H1 (cell line): ENCODE results near the gene SEC24C. TPM values are rescaled to one million over a fixed set of nuclear protein-coding genes. Genes with fewer than 3 reads are reported as not detected.

Experiments used
- CTCF ChIA-PET: fragments of 300-600 bp; sonication (Branson Sonifier 250); formaldehyde crosslinking; loops from one replicate; lab custom pipeline; 2021; ENCODE audit not compliant: partially characterized antibody; lab: Charles Lee
- POLR2A ChIA-PET: fragments of 300-600 bp; sonication (Branson Sonifier 250); formaldehyde crosslinking; loops from one replicate; lab custom pipeline; 2021; ENCODE audit warnings: inconsistent platforms; ENCODE audit not compliant: partially characterized antibody; lab: Charles Lee
- DNase-seq, 2 experiments: peaks; one replicate each; pipeline versions ENCODE4 v3.0.0 to v3.0.0-alpha.2; 2010 to 2022; ENCODE audit warnings: low spot score in 2 of 2, low read depth in 1 of 2, mixed read lengths in 1 of 2
- FAIRE-seq: peaks from 2 replicates; lab custom pipeline; 2011; peaks lifted over from hg19 to GRCh38; lab: Jason Lieb, UNC
- H2AFZ ChIP-seq: 2 replicates; pipeline ENCODE4 v1.8.1; 2012; ENCODE audit warnings: low read length, inconsistent platforms
- H2AK5ac ChIP-seq: 2 replicates; pipeline ENCODE4 v1.6.1; 2013; ENCODE audit warnings: low read depth, low read length
- H2BK120ac ChIP-seq: replicated peaks from 2 replicates; pipeline ENCODE3; 2013; ENCODE audit warnings: low read depth, low read length, inconsistent platforms
- H2BK12ac ChIP-seq: 2 replicates; pipeline ENCODE4 v1.6.1; 2013; ENCODE audit warnings: low read depth, low read length
- H2BK15ac ChIP-seq: 2 replicates; pipeline ENCODE4 v1.6.1; 2013; ENCODE audit warnings: low read length
- H2BK20ac ChIP-seq: 2 replicates; pipeline ENCODE4 v1.6.1; 2013; ENCODE audit warnings: low read length
- H2BK5ac ChIP-seq: 2 replicates; pipeline ENCODE4 v1.6.1; 2013; ENCODE audit warnings: low read depth, low read length
- H3K14ac ChIP-seq: 2 replicates; pipeline ENCODE4 v1.6.1; 2013; ENCODE audit warnings: inconsistent platforms; ENCODE audit not compliant: insufficient read length
- H3K18ac ChIP-seq: 2 replicates; pipeline ENCODE4 v1.6.1; 2013; ENCODE audit warnings: low read length; ENCODE audit errors: extremely low read depth
- H3K23ac ChIP-seq: 2 replicates; pipeline ENCODE4 v1.6.1; 2013; ENCODE audit warnings: inconsistent platforms; ENCODE audit not compliant: insufficient read length
- H3K23me2 ChIP-seq: 2 replicates; pipeline ENCODE4 v1.6.1; 2013; ENCODE audit warnings: low read depth, low read length
- H3K27ac ChIP-seq: 2 replicates; pipeline ENCODE4 v1.6.1; 2011; ENCODE audit warnings: low read depth, low read length, inconsistent platforms
- H3K27me3 ChIP-seq, 4 experiments: replicated peaks in 1 of 4; 1 replicate in 1 of 4; 2 replicates in 3 of 4; pipeline versions ENCODE4 v1.6.1 to v1.8.1; 2011 to 2013; ENCODE audit warnings: low read length in 3 of 4, mild to moderate bottlenecking in 3 of 4, inconsistent platforms in 2 of 4, mixed read lengths in 2 of 4, moderate library complexity in 1 of 4; ENCODE audit not compliant: control insufficient read depth in 3 of 4, insufficient read depth in 3 of 4; ENCODE audit errors: extremely low read depth in 1 of 4
- H3K36me3 ChIP-seq, 4 experiments: 2 replicates each; pipeline versions ENCODE4 v1.6.1 to v1.8.1; 2011 to 2013; ENCODE audit warnings: mild to moderate bottlenecking in 4 of 4, low read length in 3 of 4, moderate library complexity in 2 of 4, control low read depth in 1 of 4, inconsistent platforms in 1 of 4; ENCODE audit not compliant: insufficient read depth in 4 of 4, control insufficient read depth in 2 of 4
- H3K4ac ChIP-seq: replicated peaks from 2 replicates; pipeline ENCODE3; 2013; ENCODE audit warnings: low read length, low read depth, mixed read lengths, inconsistent platforms; ENCODE audit not compliant: insufficient read length
- H3K4me1 ChIP-seq, 4 experiments: replicated peaks in 1 of 4; 1 replicate in 1 of 4; 2 replicates in 3 of 4; pipeline versions ENCODE4 v1.6.1 to v1.8.1; 2011 to 2013; ENCODE audit warnings: low read length in 3 of 4, inconsistent platforms in 2 of 4, mixed read lengths in 1 of 4; ENCODE audit not compliant: insufficient read depth in 4 of 4, control insufficient read depth in 3 of 4
- H3K4me2 ChIP-seq, 2 experiments: 2 replicates each; pipeline versions ENCODE4 v1.6.1 to v1.8.1; 2011 to 2013; ENCODE audit warnings: low read depth in 2 of 2, low read length in 2 of 2, control low read depth in 1 of 2, inconsistent platforms in 1 of 2, mild to moderate bottlenecking in 1 of 2; ENCODE audit not compliant: insufficient read depth in 1 of 2
- H3K4me3 ChIP-seq, 4 experiments: fragments of 200-600, 300-600 bp in 1 of 4; sonication (generic), shearing (Covaris generic), sonication (Bioruptor Twin) in 1 of 4; 2 replicates each; pipeline versions ENCODE4 v1.5.1 to v1.8.1; 2011 to 2016; ENCODE audit warnings: low read length in 4 of 4, low read depth in 3 of 4, control low read depth in 2 of 4, inconsistent platforms in 2 of 4, mild to moderate bottlenecking in 2 of 4, mixed read lengths in 1 of 4, moderate library complexity in 1 of 4; ENCODE audit not compliant: insufficient read depth in 2 of 4; ENCODE audit errors: extremely low read depth in 1 of 4
- H3K56ac ChIP-seq: replicated peaks from 2 replicates; pipeline ENCODE3; 2013; ENCODE audit warnings: low read depth, mild to moderate bottlenecking, mixed read lengths, low read length, inconsistent platforms; ENCODE audit not compliant: insufficient read length
- H3K79me1 ChIP-seq: 2 replicates; pipeline ENCODE4 v1.6.1; 2013; ENCODE audit warnings: low read depth, low read length, control low read depth
- H3K79me2 ChIP-seq, 2 experiments: 2 replicates each; pipeline versions ENCODE4 v1.6.1 to v1.8.1; 2012 to 2013; ENCODE audit warnings: low read length in 2 of 2, mild to moderate bottlenecking in 2 of 2, inconsistent platforms in 1 of 2; ENCODE audit not compliant: insufficient read depth in 2 of 2, control insufficient read depth in 1 of 2
- H3K9ac ChIP-seq, 4 experiments: replicated peaks in 1 of 4; 1 replicate in 1 of 4; 2 replicates in 3 of 4; pipeline versions ENCODE4 v1.6.1 to v1.8.1; 2011 to 2013; ENCODE audit warnings: low read depth in 3 of 4, low read length in 3 of 4, control low read depth in 2 of 4, mild to moderate bottlenecking in 2 of 4, moderate library complexity in 2 of 4, inconsistent platforms in 1 of 4; ENCODE audit errors: extremely low read depth in 1 of 4
- H3K9me3 ChIP-seq, 2 experiments: 2 replicates each; pipeline versions ENCODE4 v1.6.1 to v1.8.1; 2012 to 2013; ENCODE audit warnings: mild to moderate bottlenecking in 2 of 2, moderate library complexity in 2 of 2, control low read depth in 1 of 2, inconsistent platforms in 1 of 2, low read depth in 1 of 2, low read length in 1 of 2, mixed read lengths in 1 of 2; ENCODE audit not compliant: insufficient read depth in 2 of 2
- H4K20me1 ChIP-seq, 2 experiments: replicated peaks in 1 of 2; 2 replicates each; pipeline versions ENCODE3 to v1.8.1; 2011 to 2013; ENCODE audit warnings: inconsistent platforms in 2 of 2, low read length in 2 of 2, mild to moderate bottlenecking in 1 of 2; ENCODE audit not compliant: insufficient read depth in 2 of 2, control insufficient read depth in 1 of 2
- H4K5ac ChIP-seq: 2 replicates; pipeline ENCODE4 v1.6.1; 2013; ENCODE audit warnings: low read length, low read depth, mixed read lengths, inconsistent platforms; ENCODE audit not compliant: insufficient read length
- H4K8ac ChIP-seq: 2 replicates; pipeline ENCODE4 v1.8.0; 2013; ENCODE audit warnings: mild to moderate bottlenecking, moderate library complexity, low read length, inconsistent platforms; ENCODE audit not compliant: insufficient read depth; ENCODE audit errors: extremely low read depth
- H4K91ac ChIP-seq: replicated peaks from 2 replicates; pipeline ENCODE3; 2013; ENCODE audit warnings: low read length, mixed read lengths, inconsistent platforms; ENCODE audit not compliant: insufficient read length
- CBX8 ChIP-seq: fragments of 300-800, 300-1000 bp; sonication (generic); IDR thresholded peaks from 2 replicates; pipeline ENCODE4 v1.7.1; 2016; ENCODE audit warnings: low read depth, low read length, borderline replicate concordance
- JUN ChIP-seq: IDR thresholded peaks from 2 replicates; pipeline ENCODE4 v1.6.1; 2011; ENCODE audit warnings: low read depth, mild to moderate bottlenecking, improper control_type of control experiment, low read length
- RAD21 ChIP-seq, 2 experiments: IDR thresholded peaks in 1 of 2; conservative IDR thresholded peaks in 1 of 2; 2 replicates each; pipeline ENCODE4 v1.6.1; 2011; ENCODE audit warnings: low read depth in 2 of 2, low read length in 2 of 2, improper control_type of control experiment in 1 of 2, inconsistent platforms in 1 of 2, mild to moderate bottlenecking in 1 of 2, moderate library complexity in 1 of 2
- SRF ChIP-seq: IDR thresholded peaks from 2 replicates; pipeline ENCODE4 v1.6.1; 2011; ENCODE audit warnings: mild to moderate bottlenecking, low read depth, low read length, moderate library complexity
- TAF7 ChIP-seq: optimal IDR thresholded peaks from 2 replicates; pipeline ENCODE3; 2011; ENCODE audit warnings: low read depth, mild to moderate bottlenecking, inconsistent platforms, low read length, moderate library complexity, borderline replicate concordance
- WGBS, 2 experiments: shearing (Covaris generic) in 1 of 2; methylation state at CpG; one replicate each; pipeline versions ENCODE4 v1.1.6 to v1.1.7; 2013 to 2015; ENCODE audit warnings: low lambda C conversion rate in 2 of 2, mixed read lengths in 2 of 2, inconsistent platforms in 1 of 2, low coverage in 1 of 2, missing lambda C conversion rate in 1 of 2; ENCODE audit not compliant: insufficient replicate concordance in 2 of 2, insufficient coverage in 1 of 2, insufficient read length in 1 of 2; ENCODE audit errors: extremely low coverage in 1 of 2, missing lambda C conversion rate in 1 of 2; 5-methylcytosine and 5-hydroxymethylcytosine counted together
- polyA plus RNA-seq, 7 experiments: library from polyadenylated mRNA; depleted of rRNA in 3 of 7; stranded (reverse) in 5 of 7; unstranded in 2 of 7; fragments of >200 nt in 5 of 7; fragments of 200-250 nt in 2 of 7; gene quantifications; 1 replicate in 5 of 7; 2 replicates in 1 of 7; 4 replicates in 1 of 7; pipeline versions ENCODE4 v1.2.1 to v1.2.3, GENCODE V29; 2011 to 2013; ENCODE audit warnings: missing spikeins in 2 of 7, mixed read lengths in 2 of 7
- total RNA-seq: library from RNA; stranded (reverse); fragmentation: NEBNext Ultra II Directional; extraction: Animal tissue kit (Norgen Biotek cat#: 25700); gene quantifications from 2 replicates; pipeline ENCODE4 v1.2.1, GENCODE V29; 2021

SEC24C gene
- total and polyA plus RNA-seq, 2 of the 8 experiments (the other 6 are each of a cell fraction or from before 2014, with no cell fraction given): 63.2 to 67.4 TPM

DNA sequence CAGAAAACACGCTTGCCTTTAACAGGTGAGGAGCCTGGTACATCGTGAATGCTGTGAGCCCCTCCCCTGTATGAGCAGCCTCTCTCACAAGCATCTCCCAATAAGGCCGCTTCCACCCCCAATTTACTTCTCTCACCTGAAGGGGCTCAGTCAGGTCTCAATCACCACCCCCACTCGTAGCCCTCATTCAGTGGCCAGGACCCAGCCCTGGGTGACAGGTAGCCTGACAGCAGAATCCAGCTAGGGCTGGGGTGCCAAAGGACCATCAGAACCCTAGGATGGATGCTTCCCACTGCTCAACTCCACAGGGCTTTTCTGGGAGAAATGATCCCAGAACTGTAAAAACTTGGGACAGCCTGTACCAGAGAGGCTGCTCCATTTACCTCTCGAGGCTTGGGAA, 73.7 kb downstream of the SEC24C start:
- Histone ChIP-seq H3K23me2 (no peaks in the 10 kb centered on the region), H3K14ac (no peak overlapping the region), H3K79me2 (no peaks in the 10 kb centered on the region), H3K18ac (no peak overlapping the region), H4K20me1 (peaks cover 0 to 4% of the 10 kb centered on the region in 2 experiments), H3K27me3 (no peaks in the 10 kb centered on the region; a peak in 1 of 7 replicates), H3K4me3 (no peak overlapping the region), H2BK15ac (no peak overlapping the region), H3K4ac (no peak overlapping the region), H2BK20ac (no peak overlapping the region), H3K27ac (no peak overlapping the region), H3K9me3 (no peaks in the 10 kb centered on the region), H4K91ac (no peak overlapping the region), H3K36me3 (peaks cover 3 to 22% (median 9%) of the 10 kb centered on the region in 4 experiments; a peak in 6 of 8 replicates), H3K4me2 (no peak overlapping the region), H3K56ac (no peak overlapping the region), H3K23ac (no peak overlapping the region), H4K5ac (no peak overlapping the region), H2BK120ac (no peak overlapping the region), H3K9ac (no peak overlapping the region), H2BK12ac (no peak overlapping the region), H3K79me1 (no peaks in the 10 kb centered on the region), H4K8ac (no peak overlapping the region), H3K4me1 (no peaks in the 10 kb centered on the region; a peak in 1 of 7 replicates), H2AK5ac (no peak overlapping the region), H2BK5ac (no peak overlapping the region), H2AFZ (no peak overlapping the region)
- WGBS, 2 experiments: 97% methylated on average over 5 of the region's 5 CpGs; no CpG with 5 or more reads in 1 of the 2 experiments
- CTCF ChIA-PET: interaction anchor here (0.5 to 16.0 kb wide), 8 partner anchors 8 to 175 kb away, joined by 3 to 209 read pairs (median 3); partner anchors contain the start of gene CHCHD1
- DNase-seq: no peak
- POLR2A ChIA-PET: interaction anchor here (1.2 to 2.4 kb wide), 3 partner anchors 12 to 46 kb away, joined by 3 to 9 read pairs (median 7); a partner anchor contains a TSS
- TF ChIP-seq SRF (no peak), RAD21 (IDR thresholded peaks at IDR 0.05 in 1 of 2, conservative IDR thresholded peaks at IDR 0.05 in 1 of 2; ENCODE audit: low read depth in 2 of 2, low read length in 2 of 2) (no peak), CBX8 (no peak), TAF7 (no peak), JUN (no peak)
- no peak for FAIRE-seq
